KBM-7 (cell line): ENCODE results near the gene PLXNB2.
"Not testable (repeated sequence)": the region's sequence is repeated elsewhere in the genome, so short reads cannot be mapped to it uniquely, and the experiment has no call there.

ENCODE experiments used
- DNase-seq: peaks from one replicate; pipeline ENCODE4 v3.0.0-alpha.2; 2015
- in situ Hi-C: fragments of 300-500 bp; cut with MboI; formaldehyde crosslinking; loops from 2 replicates; pipeline ENCODE4 v1.14.3; 2020; ENCODE audit warnings: low sequenced_read_pairs, low pct_unique_long_range_greater_than_20kb, mixed read lengths

PLXNB2 gene

DNA sequence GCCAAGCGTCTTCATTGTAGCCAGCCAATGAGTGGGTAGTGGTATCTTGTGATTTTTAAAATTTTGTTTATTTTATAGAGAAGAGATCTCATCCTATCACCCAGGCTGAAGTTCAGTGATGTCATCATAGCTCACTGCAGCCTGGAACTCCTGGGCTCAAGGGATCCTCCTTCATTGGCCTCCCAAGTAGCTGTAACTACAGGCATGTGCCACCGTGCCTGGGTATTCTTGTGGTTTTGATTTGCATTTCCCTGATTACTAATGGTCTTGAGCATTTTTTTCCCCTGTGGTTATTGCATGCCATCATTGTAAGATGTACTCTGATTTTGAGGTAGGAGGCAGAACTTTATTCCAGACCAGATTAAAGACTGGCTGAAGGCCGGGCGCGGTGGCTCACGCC lies 21.8 kb upstream of the PLXNB2 start:
- in situ Hi-C loops: loop anchor here (10.0 kb wide), 1 partner anchor 54 kb away; the partner anchor contains the start of gene MAPK11

DNA sequence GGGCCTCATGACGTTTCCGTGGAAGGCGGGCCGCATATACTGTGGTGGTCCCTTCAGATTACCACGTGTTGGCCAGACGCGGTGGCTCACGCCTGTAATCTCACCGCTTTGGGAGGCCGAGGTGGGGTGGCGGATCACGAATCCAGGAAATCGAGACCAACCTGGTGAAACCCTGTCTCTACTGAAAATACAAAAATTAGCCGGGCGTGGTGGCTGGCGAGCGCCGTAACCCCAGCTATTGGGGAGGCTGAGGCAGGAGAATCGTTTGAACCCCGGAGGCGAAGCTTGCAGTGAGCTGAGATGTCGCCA lies 20.2 kb upstream of the PLXNB2 start:
- no peak for DNase-seq
- in situ Hi-C loops: loop anchor here (10.0 kb wide), 1 partner anchor 53 kb away; the partner anchor contains the start of gene MAPK11

More for the DNA sequence above, 21.8 kb upstream of the PLXNB2 start:
- no peak for DNase-seq

DNA sequence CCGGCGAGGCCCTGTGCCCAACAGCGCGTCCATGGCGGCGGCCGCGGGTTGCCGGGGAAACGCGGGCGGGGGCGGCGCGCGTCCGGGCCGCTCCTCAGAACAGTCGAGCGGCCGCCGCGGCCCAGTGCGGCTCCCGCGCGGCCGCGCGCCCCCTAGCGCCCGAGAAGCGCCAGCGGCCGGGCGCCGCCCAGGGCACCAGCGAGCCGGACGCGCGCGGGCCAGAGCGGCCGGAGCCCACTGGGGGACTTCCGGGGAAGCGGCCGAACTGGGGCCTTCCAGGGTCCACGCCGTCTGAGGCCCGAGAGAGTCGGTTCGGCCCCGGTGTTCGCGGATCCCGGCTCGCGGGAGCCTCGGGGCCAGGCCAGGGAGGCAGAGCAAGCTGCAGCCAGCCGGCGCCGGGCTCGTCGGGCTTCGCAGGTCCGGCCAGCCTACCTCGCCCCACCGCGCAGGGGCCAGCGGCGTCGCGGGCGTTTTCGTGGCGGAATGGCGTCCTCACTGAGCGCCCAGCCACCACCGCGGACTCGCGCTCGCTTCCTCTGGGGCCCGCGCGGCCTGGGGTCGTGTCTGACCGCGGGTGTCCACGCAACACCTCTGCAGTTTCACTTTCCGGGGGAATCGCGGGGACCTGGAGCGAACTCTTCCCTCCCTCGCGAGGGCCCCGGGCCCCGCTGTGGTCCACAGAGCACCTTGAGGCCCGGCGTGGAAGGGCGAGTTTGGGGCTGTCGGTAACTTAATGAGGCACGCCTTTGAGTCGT lies 19.7 kb upstream of the PLXNB2 start, which contains the start of gene DENND6B:
Gene DENND6B, minus strand, starts transcription at position 57 of the 755 bp plus-strand sequence. Its CDS starts 24 bp downstream, at position 33.
- DNase-seq: peak; percentile 64
- in situ Hi-C loops: loop anchor here (10.0 kb wide), 1 partner anchor 52 kb away; the partner anchor contains the start of gene MAPK11

DNA sequence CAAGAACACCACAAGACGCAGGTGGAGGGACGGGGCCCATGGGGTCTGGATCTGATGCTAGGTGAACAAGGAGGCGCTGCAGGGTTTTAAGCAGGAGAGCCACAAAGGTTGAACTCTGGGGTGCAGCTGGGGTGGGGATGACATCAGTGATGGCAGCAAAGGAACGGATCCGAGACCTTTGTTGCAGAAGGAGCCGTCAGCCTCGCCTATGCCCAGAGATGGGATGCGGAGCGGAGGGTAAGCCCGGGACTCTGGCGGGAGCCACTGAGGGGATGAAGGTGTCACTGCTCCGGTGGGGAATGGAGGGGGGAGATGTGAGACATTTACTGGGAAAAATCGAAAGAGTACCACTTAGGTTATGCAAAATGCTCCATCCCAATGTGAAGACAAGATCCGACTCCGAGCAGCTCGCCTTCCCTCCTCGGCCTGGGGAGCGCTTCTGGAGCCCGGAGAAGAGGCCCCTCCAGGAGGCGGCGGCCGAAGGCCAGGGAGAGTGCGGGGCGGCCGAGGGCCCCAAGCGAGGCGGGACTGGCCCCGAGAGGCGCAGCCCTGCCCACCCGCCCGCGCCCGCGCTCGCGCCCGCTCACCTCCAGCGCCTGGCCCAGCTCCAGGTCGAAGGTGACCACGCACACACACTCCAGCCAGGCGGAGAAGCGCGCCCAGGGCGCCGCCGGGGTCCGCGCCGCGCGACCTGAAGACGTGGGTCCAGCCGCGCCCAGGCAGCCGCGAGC lies 18.9 kb upstream of the PLXNB2 start:
- DNase-seq: no peak
- in situ Hi-C loops: loop anchor here (10.0 kb wide), 1 partner anchor 52 kb away; the partner anchor contains the start of gene MAPK11

DNA sequence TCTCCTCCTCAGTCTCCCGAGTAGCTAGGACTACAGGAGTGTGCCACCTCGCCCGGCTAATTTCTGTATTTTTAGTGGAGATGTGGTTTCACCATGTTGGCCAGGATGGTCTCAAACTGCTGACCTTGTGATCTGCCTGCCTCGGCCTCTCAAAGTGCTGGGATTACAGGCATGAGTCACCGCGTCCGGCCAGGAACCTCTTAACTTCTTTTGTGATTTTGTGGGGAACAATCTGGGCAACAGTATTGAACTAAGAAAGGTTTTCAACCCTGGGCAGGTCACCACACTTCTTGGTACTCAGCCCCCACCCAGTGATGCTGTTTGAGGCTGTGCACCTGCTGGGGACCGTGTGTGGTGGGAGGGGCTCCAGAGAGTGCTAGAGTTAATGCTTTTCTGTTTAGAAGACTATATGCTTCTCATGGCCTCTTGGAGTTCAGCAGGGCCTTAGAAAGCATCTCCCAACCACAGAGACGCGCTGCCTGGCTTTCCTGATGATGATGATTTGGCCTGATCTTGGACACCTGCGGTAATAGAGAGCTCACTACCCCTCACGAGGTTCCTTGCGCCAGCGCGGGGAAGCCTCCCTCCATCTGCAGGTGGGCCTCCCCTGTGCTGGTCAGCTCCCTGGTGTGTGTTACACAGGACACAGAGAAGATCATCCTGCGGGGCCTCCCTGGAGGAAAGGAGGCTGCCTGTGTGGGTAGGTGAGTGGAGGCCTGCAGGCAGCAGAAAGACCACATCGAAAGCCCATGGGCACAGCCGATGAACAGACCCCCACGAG lies 18.2 kb upstream of the PLXNB2 start:
- no peak for DNase-seq
- in situ Hi-C loops: loop anchor here (10.0 kb wide), 1 partner anchor 51 kb away; the partner anchor contains the start of gene MAPK11

DNA sequence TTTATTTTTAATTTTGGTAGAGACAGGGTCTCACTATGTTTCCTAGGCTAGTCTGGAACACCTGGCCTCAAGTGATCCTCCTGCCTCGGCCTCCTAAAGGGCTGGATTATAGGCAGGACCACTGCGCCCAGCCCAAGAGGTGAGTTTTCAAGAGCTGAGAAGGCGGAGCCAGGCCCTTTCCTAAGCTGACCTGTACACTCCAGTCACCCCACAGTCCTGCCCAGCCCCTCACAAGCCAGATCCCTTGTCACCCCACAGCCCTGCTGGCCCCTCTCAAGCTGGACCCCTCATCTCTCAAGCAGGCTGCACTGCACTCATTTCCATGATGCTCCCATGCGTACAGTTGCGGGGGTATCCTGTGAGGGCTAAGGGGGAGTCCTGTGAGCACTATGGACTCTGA lies 16.5 kb upstream of the PLXNB2 start:
- no peak for DNase-seq
- in situ Hi-C loops: loop anchor here (10.0 kb wide), 1 partner anchor 49 kb away; the partner anchor contains the start of gene MAPK11

DNA sequence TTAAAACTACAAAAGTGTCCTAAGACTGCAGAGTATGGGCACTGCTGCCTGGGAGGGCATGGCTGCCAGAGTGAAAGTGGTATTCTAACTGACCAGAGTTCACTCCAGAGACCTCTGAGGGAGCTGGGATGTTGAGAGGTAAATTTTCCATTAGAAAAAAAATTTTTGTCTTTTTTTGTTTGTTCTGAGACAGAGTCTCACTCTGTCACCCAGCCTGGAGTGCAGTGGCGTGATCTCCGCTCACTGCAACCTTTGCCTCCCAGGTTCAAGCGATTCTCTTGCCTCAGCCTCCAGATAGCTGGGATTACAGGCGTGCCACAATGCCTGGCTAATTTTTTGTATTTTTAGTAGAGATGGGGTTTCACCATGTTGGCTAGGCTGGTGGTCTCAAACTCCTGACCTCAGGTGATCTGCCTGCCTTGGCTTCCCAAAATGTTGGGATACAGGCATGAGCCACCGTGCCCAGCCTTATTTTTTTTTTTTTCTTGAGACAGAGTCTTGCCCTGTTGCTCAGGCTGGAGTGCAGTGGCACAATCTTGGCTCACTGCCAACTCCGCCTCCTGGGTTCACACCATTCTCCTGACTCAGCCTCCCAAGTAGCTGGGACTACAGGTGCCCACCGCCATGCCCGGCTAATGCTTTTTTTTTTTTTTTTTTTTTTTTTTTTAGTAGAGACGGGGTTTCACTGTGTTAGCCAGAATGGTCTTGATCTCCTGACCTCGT lies 15.1 kb upstream of the PLXNB2 start:
- DNase-seq: not testable (repeated sequence)
- in situ Hi-C loops: loop anchor here (10.0 kb wide), 1 partner anchor 48 kb away; the partner anchor contains the start of gene MAPK11

DNA sequence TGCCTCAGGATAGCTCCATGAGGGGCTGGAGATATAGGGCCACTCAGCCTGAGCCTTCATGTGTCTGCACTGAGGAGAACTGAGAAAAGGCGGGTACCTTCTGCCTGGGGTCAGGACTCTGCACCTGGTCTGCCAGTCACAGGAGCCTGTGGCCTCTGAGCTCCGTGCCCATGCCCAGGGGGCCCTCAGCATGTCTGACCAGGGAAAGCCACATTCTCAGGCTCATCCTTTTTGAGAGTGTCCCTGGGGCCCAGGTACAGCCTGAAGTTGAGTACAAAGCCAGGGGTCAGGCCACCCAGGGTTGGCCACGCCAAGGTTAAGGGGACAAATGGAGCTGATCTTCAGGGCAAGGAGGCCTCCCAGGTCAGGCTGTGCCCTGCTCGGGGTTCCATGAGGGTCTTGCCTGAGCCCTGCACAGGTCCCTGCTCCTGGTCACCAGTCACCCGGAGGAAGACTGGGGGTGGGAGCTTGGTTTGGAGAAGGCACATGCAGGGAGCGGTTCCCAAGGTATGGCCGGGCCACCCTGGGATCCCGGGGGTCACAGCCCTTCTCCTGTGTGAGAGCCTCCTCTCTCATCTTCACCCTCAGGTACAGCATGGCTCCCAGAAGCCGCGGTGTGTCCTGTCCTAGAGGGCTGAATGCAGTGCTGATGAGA lies 13.4 kb upstream of the PLXNB2 start:
- no peak for DNase-seq
- in situ Hi-C loops: loop anchor here (10.0 kb wide), 1 partner anchor 46 kb away; the partner anchor contains the start of gene MAPK11

DNA sequence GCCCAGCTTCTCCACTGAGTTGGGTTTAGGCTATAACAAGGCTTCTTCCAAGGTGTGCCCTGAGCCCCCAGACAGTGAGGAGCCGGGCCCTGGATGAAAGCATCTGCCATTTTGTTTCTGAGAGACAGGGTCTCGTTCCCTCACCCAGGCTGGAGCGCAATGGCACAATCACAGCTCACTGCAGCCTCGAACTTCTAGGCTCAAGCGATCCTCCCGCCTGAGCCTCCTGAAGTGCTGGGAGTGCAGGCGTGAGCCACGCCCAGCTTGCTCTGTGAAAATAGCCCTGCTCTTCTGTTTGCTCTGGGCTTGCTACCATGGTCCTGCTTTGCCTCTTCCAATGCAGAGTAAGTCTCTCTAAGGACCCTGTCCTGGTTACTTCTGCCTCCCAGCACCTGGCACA lies 12.7 kb upstream of the PLXNB2 start:
- in situ Hi-C loops: loop anchor here (10.0 kb wide), 1 partner anchor 45 kb away; the partner anchor contains the start of gene MAPK11

DNA sequence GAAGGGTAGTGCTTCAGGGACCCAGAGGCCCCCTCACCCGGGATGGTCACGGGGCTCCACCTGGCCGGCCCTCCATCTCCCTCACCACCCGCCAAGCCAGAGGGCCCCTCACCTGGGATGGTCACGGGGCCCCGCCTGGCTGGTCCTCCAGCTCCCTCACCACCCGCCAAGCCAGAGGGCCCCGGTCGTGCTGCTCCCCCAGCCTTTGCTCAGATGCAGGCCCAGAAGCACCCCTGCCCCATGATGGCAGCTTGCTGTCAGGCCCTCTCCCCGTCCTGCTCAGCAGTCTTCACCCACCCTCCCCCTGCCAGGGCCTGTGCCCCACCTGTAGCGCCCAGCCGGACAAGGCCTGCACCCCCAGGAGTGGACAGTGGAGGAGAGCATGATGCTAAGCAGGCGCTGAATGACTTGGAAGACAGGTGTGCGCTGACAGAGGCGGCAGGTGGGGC lies 12.1 kb upstream of the PLXNB2 start:
- DNase-seq: no peak
- in situ Hi-C loops: no loop called here

More for the DNA sequence above, 12.7 kb upstream of the PLXNB2 start:
- DNase-seq: no peak

DNA sequence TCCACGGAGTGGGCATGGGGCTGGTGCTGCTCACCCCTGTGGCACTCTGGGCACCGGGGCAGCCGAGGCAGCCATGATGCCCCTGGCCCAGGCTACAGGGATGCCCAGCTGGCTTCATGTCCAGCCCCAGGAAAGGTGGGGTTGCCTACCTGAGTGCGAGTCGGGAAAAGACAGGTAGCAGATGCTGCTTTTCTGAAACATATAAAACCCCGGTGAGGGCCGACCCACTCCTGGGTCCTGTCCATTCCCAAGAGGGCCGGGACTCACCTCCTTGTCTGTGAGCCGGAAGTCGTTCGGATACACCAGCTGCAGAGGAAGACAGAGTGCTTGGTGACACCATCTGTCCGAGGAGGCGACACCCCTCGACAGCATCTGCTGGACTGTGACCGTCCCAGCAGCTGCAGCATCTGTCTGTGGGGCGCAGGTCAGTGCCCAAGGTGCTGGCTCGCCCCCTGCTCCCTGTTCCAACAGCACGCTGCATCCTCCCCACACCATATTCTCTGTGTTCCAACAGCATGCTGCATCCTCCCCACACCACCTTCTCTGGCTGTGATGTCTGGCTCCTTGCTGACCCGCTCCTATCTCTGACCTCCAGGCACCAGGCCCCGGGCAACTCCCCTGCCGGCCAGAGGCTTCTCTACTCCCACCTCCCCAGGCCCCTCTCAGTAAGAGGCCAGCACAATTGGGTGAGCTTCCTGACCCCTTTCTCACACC lies 11.4 kb upstream of the PLXNB2 start:
- in situ Hi-C loops: no loop called here
- DNase-seq: no peak

DNA sequence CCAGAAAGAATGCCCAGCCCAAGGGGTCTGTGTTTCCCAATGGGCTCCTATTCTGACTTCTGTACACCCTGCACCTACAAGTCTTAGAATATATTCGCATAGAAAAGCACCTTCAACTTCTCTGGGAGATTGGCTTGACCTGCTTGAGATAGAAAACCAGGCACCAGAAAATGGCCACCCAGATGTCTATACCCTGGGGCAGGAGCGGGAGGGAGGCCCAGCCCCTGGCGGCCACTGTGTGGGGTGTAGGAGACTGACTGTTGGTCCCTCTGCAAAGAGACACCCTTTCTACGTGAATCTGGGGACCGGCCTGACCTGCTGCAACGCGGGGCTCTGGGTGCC lies 10.9 kb upstream of the PLXNB2 start:
- DNase-seq: no peak
- in situ Hi-C loops: no loop called here

DNA sequence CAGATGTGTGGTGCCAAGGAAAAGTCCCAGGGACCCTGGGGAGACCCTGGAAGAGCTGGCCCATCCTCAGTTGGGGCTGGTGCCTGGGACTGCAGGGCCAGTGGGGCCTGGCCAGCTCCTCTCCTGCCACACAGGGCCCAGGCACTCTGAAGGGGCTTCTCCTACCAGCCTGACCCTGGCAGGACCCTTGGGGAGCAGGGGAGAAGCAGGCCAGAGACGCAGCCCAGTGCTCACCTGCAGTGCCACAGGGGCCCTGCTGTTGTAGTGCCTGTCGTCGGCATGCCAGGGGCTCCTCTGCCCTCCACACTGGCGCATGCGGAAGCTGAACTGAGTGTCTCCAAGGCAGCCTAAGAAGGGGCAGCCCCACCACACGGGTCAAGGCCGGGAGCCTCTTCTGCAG lies 10.2 kb upstream of the PLXNB2 start:
- in situ Hi-C loops: no loop called here
- no peak for DNase-seq

DNA sequence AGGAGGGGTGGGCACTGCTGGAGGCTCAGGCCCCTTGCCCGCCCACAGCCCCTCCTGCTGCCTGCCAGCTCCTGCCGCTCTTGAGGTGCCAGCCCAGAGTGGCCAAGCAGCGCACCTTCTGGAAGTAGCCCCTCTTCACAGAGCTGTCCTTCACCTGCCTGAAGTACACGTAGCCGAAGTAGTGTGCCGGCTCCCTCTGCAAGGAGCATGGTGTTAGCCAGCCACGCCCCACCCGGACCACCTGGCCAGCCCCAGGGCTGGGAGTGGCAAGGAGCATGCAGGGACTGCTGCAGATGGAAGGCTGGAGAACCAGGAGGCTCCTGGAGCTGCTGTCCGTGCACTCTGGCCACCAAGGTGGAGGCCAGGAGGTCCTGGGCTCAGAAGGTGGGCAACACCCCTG lies 9.7 kb upstream of the PLXNB2 start:
- in situ Hi-C loops: no loop called here

DNA sequence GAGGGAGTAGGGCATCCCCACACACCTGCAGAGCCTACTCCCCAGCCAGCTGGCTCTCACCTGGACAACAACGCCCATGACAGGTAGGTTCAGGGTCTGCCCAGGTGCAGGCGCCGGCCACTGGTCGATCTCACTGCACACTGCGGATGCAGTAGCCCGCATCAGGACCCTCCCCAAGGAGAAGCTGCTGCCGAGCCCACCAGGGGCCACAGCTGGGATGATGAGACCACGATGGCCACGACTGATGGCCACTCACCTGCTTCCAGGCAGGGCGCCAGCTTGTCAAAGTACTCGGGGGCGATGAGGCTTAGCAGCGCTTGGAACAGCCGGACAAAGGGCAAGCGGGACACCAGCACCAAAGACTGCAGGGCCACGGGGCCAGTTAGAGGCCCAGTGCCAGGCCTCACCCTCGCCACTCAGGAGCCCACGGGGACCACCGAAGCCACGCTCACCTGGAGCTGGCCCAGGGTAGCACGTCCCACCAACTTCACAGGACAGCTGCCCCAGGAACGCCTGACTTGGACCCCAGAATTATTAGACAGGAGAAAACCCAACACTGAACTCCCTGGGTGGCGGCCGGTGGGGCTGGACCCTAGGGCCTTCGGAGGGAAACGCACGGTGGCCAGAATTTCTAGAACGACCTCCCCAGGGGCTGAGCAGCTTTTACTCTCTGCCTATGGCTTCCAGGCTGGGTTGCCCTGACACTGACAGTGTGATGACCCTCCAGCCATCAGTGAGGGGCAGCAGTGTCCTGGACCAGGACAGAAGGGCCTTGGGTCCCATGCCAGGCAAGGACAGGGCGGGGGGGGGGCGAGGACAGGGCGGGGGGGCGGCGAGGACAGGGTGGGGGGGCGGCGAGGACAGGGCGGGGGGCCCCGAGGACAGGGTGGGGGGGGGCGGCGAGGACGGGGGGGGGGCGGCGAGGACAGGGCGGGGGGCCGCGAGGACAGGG lies 8.9 kb upstream of the PLXNB2 start:
- in situ Hi-C loops: no loop called here
- DNase-seq: no peak

More for the DNA sequence above, 9.7 kb upstream of the PLXNB2 start:
- no peak for DNase-seq

DNA sequence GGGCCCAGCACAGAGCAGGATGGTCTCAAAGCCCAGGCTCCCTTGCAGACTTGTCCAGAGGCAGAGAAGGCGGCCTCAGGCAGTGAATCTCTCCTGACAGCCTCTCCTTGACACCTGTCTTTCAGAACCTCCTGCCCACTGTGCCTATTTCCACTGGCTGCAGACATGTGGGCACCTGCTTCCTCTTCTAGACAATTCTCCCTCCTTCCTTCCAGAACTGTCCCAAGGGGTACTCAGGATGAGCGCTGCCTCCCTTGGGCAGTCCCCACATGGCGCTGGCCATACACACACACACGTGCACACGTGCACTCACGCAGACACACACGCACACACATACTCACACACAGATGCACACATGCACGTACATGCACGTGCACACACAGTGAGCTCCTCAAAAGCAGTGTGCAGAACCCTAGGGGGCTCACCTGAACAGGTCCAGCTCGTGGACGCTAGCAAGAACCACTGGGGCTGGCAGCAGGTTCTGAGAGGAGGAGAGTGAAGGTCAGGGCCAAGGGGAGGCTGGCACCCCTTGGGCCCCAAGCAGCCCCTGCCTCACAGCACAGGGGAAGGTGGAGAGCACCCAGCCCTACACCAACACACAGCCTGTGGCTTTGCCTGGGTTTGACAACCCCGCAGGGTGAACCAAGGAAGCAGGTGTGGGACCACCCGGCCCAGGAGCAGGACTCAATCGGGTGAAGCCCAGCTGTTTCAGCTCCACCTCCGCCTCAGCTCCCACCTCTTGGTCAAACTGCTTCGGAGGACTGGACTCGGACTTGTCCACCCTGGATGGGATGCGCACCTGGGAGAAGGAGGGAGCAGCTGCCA lies 8.1 kb upstream of the PLXNB2 start:
- no peak for DNase-seq
- in situ Hi-C loops: no loop called here
